HG03457 (cell line): ENCODE results near the gene FAM83D.
"Not testable (repeated sequence)": the region's sequence is repeated elsewhere in the genome, so short reads cannot be mapped to it uniquely, and the experiment has no call there.

Experiments used
- ATAC-seq: cut with Tn5 transposase; IDR thresholded peaks from one replicate; pipeline ENCODE4 v1.9.1; 2021; ENCODE audit warnings: moderate number of reproducible peaks; ENCODE audit not compliant: unreplicated experiment

The FAM83D gene

GRCh38 chr20:38962044-38962927 lies 36.1 kb downstream of the FAM83D start, which contains the start of gene DHX35:
DHX35 (plus strand) TSS chr20:38962344; CDS start chr20:38962368, 24 bp downstream.
- peak; percentile 84 for ATAC-seq

GRCh38 chr20:38962928-38963401 lies 36.7 kb downstream of the FAM83D start:
- ATAC-seq, result no peak

GRCh38 chr20:38963745-38964144 lies 37.5 kb downstream of the FAM83D start:
- no peak for ATAC-seq

- ATAC-seq, result no peak
These were observed 39.0 kb downstream of the FAM83D start for GRCh38 chr20:38965264-38965663.

- no peak for ATAC-seq
These were observed 41.9 kb downstream of the FAM83D start for GRCh38 chr20:38968090-38968489.

- ATAC-seq, result no peak
These were observed 43.5 kb downstream of the FAM83D start for GRCh38 chr20:38969708-38970107.

GRCh38 chr20:38970302-38970701 lies 44.1 kb downstream of the FAM83D start:
- ATAC-seq, result no peak

- no peak for ATAC-seq
These were observed 46.9 kb downstream of the FAM83D start for GRCh38 chr20:38973107-38973506.

GRCh38 chr20:38973645-38974044 lies 47.4 kb downstream of the FAM83D start:
- ATAC-seq, result no peak

- no peak for ATAC-seq
These were observed 49.4 kb downstream of the FAM83D start for GRCh38 chr20:38975539-38976120.

- no peak for ATAC-seq
These were observed 53.2 kb downstream of the FAM83D start for GRCh38 chr20:38979434-38979833.

GRCh38 chr20:38979842-38980241 lies 53.6 kb downstream of the FAM83D start:
- no peak for ATAC-seq

GRCh38 chr20:38982291-38982690 lies 56.1 kb downstream of the FAM83D start:
- no peak for ATAC-seq

GRCh38 chr20:38985060-38985459 lies 58.8 kb downstream of the FAM83D start:
- no peak for ATAC-seq

GRCh38 chr20:38985603-38986170 lies 59.5 kb downstream of the FAM83D start:
- no peak for ATAC-seq

GRCh38 chr20:38986663-38987062 lies 60.4 kb downstream of the FAM83D start:
- no peak for ATAC-seq

GRCh38 chr20:38987777-38988176 lies 61.6 kb downstream of the FAM83D start:
- ATAC-seq, result peak; percentile 65

- ATAC-seq, result no peak
These were observed 64.5 kb downstream of the FAM83D start for GRCh38 chr20:38990728-38991127.

- ATAC-seq, result no peak
These were observed 65.8 kb downstream of the FAM83D start for GRCh38 chr20:38991814-38992704.

- ATAC-seq, result no peak
These were observed 69.4 kb downstream of the FAM83D start for GRCh38 chr20:38995536-38996044.

- not testable (repeated sequence) for ATAC-seq
These were observed 70.6 kb downstream of the FAM83D start for GRCh38 chr20:38996866-38997265.
